OCI-LY3 (cell line): ENCODE results near the gene AK9.

Source experiments
- EZH2phosphoT487 ChIP-seq: fragments of 200-600 bp; shearing (Covaris generic); IDR thresholded peaks from 2 replicates; pipeline ENCODE4 v1.6.1; 2018; ENCODE audit warnings: antibody characterized with exemption, mixed run types, low read depth
- TF ChIP-seq, protein P1 (sequence below): fragments of 200-600, 300-600 bp; sonication (generic); IDR thresholded peaks from 2 replicates; pipeline ENCODE4 v1.5.1; 2014; ENCODE audit warnings: antibody characterized with exemption, low read length, low read depth

- TF ChIP-seq, protein P1, sequence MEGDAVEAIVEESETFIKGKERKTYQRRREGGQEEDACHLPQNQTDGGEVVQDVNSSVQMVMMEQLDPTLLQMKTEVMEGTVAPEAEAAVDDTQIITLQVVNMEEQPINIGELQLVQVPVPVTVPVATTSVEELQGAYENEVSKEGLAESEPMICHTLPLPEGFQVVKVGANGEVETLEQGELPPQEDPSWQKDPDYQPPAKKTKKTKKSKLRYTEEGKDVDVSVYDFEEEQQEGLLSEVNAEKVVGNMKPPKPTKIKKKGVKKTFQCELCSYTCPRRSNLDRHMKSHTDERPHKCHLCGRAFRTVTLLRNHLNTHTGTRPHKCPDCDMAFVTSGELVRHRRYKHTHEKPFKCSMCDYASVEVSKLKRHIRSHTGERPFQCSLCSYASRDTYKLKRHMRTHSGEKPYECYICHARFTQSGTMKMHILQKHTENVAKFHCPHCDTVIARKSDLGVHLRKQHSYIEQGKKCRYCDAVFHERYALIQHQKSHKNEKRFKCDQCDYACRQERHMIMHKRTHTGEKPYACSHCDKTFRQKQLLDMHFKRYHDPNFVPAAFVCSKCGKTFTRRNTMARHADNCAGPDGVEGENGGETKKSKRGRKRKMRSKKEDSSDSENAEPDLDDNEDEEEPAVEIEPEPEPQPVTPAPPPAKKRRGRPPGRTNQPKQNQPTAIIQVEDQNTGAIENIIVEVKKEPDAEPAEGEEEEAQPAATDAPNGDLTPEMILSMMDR, result no peak
- no peak for TF ChIP-seq EZH2phosphoT487
Observed at GRCh38 chr6:109446072-109446471, 244.9 kb downstream of the AK9 start.
